HG03354 (cell line): ENCODE measurements around the gene TUBGCP6.
"Not testable (repeated sequence)": the region's sequence is repeated elsewhere in the genome, so short reads cannot be mapped to it uniquely, and the experiment has no call there.

Source experiments
- ATAC-seq: cut with Tn5 transposase; IDR thresholded peaks from one replicate; pipeline ENCODE4 v1.9.1; 2021; ENCODE audit warnings: mild to moderate bottlenecking; ENCODE audit not compliant: unreplicated experiment, poor library complexity, severe bottlenecking

Gene TUBGCP6

DNA sequence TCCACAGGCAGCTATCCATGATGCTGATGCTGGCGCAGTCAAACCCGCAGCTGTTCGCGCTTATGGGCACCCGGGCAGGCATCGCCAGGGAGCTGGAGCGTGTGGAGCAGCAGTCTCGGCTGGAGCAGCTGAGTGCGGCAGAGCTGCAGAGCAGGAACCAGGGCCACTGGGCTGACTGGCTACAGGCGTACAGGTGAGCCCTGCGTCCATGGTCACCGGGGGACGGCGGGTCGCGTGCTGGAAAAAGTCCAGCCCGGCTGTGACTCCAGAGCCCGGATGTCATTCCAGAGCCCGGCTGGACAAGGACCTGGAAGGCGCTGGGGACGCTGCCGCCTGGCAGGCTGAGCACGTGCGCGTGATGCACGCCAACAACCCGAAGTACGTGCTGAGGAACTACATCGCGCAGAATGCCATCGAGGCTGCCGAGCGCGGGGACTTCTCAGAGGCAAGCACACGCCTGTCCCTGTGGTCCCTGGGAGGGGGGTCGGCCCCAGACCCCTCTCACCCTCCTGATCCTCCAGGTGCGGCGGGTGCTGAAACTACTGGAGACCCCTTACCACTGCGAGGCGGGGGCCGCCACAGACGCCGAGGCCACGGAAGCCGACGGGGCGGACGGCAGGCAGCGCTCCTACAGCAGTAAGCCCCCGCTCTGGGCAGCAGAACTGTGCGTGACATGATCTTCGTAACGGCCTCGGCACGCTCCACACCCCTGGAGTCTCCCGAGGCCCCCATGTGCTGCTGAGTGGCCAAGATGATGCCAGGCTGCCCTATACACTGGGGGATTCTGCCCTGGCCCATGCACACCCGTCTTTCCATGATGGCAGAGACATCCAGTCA, 27.9 kb downstream of the TUBGCP6 start:
- ATAC-seq = no peak

DNA sequence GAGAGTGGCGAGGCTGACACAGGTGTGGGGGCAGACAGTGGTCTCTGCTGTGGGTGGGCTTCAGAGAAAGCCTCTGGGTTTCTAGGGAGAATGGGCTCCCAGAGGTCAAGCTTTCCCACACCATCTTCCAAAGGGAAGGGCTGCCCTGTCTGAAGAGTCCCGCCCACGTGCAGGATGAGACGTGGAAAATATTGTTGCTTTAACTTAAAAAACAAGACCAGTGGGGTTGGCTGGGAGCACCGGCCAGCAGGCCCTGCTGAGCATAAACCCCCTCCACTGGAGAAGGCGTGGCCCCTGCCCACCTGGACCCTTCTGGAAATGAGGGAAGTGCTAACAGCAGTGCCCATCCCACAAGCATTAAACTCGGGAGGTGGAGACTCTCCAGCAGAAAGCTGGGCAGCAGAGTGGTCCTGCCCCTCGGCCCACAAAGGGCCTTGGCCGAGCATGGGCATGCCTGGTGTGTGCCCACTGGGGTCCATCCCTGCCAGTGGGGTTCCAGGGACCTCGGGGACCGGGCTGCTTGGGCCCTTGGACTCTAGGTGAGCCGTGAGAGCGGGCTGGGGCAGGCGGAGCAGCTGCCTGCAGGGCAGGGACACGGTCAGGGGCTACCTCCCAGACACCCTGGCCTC, 28.7 kb downstream of the TUBGCP6 start:
- ATAC-seq = no peak

DNA sequence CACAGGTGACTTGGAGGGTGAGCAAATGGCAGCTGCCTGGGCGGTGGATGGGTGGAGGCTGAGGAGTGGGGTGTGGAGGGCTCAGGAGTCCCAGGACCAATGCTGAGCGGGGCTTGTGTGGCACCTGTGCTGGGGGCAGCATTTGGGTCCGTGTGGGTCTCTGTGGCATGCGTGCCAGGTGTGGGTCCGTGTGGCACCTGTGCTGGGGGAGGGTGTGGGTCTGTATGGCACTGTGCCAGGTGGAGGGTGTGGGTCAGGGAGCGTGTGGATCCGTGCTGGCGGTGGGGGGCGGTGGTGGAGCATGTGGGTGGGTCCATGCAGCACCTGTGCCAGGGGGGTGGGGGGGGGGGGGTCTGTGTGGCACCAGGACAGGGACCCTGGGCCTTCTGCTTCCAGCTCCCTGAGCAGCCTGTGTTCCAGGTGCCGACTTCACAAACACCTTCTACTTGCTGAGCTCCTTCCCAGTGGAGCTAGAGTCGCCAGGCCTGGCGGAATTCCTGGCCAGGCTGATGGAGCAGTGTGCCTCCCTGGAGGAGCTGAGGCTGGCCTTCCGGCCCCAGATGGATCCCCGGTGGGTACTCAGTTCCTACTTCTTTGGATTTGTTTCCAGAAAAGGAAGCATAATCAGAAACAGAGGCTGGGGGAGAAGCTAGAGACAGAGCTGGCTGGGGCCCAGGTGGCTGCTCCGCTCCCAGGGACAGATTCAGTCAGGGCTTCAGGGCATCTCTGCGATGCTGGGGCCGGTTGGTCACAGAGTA, 29.3 kb downstream of the TUBGCP6 start:
- no peak for ATAC-seq

DNA sequence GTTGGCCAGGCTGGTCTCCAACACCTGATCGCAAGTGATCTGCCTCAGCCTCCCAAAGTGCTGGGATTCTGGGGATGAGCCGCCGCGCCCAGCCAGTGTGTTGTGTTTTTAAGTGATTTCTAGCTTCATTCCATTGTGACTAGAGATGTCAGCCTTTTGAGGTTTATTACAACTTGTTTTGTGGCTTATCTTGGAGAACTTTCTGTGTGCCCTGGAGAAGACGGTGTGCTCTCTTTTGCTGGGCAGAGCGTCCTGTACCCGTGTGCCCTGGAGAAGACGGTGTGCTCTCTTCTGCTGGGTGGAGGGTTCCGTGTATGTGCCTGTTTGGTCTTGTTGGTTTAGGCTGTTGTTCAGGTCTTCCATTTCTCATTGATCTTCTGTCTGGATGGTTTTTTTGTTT, 31.6 kb downstream of the TUBGCP6 start:
- ATAC-seq = no peak

DNA sequence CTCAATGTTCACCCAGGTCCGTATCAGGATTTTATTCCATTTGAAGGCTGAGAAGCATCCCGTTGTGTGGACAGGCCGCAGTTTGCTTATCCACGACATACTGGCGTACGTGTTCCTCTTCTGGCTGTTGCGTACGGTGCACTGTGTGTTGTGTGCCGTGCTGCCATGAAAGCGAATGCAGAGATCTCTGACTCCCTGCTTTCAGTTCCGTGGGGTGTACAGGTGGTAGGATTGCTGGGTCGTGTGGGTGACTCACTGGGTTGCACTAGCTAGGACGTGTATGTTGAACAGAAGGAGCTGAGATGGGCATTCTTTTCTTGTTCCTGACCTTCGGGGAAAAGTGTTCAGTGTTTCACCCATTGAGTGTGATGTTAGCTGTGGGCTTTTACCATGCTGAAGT, 33.7 kb downstream of the TUBGCP6 start:
- ATAC-seq = no peak

DNA sequence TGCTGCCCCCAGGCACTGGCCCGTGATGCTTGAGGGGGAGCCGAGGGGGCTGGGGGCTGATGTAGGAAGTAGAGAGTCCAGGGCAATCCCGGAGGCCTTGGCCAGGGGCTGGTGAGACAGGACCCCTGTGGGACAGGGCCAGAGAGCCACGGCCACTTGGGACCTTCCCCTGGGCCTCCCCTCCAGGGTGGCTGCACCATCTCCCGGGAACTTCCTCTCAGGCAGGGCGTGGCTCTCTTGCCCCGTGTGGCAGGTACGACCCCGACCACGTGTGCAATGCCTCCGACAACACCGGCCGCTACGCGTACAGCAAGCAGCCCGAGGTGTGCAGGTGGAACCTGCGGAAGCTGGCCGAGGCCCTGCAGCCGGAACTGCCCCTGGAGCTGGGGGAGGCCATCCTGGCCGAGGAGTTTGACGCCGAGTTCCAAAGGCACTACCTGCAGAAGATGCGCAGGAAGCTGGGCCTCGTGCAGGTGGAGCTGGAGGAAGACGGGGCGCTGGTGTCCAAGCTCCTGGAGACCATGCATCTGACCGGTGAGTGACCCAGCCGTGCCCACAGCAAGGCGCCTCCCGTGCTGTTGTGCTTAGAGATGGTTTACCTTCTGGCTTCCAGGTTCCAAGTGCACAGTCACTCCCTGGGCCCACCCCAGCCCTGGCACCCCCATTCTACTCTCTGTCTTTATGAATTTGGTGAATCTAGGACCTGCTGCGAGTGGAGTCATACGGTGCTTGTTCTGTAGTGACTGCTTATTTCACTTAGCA, 34.3 kb downstream of the TUBGCP6 start:
- no peak for ATAC-seq

DNA sequence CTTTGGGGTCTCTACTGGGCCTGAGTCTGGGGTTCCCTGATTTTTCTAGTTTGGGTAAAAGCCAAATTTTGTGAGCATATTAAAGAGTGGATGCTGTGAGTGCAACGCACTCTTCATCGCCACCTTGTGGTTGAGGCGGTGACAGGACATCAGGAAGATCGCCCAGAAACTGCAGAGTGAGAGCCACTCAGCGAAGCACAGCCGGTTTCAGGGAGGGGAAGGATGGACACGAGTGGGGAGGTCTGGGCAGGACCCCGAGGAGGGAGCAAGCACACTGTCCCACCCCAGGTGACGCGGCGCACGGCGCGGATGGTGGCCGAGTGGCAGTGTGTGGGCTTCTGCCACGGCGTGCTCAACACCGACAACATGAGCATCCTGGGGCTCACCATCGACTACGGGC, 34.9 kb downstream of the TUBGCP6 start:
- ATAC-seq = no peak

DNA sequence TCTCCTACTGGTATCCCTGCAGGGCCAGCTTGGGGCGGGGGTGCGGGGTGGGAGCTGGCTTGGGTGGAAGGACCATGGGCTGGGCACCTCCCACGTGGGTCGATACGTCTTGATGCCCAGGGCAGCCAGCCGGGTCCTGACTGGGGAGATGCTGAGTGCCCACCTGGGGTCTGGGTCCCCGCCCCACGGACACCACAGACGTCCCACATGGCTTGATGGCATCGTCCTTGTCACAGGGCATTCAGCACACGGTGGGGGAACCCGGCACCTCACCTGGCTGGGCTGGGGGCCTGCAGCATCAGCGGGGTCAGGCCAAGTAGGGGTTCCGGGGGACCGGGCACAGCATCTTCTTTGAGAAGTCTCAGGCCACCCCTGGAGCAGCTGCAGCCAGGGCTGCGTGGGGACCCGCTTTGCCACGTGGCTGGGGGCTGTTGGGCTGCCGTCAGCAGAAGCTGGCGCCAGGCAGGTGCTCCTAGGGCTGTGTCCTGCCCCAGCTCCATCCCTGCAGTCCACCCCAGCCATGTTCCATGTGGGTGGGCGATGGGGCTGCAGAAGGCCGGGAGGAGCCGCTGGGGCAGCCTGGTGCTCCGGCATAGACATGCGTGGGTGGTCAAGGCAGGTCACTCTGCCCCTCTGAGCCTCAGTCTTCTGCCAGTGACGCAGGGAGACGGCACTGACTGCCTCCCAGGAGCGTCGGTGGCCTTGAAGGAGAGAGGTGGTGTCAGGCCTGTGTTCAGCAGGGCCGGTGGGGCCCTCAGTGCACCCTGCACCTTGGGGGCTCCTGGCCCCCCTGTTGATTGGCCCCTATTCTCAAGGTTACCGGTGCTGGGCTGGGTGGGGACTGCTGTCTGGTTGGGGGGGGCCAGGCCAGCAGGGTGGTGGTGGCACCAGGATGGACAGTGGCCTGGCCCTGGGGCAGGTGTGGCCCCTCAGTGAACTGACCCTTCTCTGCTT, 35.6 kb downstream of the TUBGCP6 start:
- ATAC-seq = no peak

DNA sequence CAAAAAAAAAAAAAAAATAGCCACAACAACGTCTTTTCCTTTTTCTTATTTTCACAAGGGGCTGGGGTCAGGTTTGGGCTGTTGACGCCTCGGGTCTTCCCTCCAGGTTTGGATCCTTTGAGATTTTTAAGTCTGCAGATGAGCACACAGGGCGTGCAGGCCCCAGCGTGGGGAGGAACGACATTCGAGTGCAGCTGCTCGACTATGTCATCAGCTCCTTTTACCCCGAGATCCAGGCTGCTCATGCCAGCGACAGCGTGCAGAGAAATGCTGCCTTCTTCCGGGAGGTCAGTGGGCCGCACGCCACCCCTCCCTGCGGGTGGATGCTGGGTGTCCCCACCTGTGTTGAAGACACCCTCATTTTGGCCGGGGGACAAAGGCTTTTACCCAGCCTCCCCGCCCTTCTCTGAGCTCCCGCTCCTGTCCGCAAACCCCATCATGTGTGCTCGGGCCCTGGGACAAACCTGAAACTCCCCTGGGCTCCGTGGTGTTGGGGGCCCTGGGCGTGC, 36.3 kb downstream of the TUBGCP6 start:
- no peak for ATAC-seq

DNA sequence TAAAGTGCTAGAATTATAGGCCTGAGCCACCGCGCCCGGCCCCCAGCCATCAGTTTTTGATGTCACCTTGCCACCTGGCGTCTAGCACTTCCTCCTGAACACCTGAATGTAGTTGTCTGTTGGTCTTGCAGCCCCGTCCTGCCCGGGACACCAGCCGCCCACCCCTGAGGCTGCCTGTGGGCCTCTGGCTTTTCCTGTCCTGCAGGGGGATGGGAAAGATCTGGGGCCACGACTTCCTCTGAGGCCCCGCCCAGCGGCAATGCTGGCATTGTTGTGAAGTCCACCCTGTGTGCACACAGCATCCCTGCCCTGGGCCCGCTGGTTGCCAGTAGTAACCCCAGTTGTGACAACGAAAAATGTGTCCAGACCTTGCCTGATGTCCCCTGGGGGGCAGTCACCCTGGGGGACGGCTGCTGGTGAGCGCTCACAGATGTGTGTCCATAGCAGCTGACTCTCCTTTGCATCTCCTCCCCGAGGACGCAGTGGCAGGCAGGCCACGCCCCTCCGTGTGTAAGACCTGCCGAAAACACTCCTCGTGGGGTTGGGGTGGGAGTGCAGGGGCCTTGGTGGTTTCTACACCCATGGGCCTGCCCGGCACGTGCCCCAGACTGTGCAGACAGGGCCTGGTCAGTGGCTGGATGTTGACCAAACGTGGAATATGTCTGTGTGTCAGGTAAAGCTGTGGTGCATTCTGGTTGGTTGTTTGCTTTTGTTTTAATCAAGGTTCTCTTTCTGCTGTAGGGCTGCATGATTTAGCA, 37.3 kb downstream of the TUBGCP6 start:
- ATAC-seq = no peak

DNA sequence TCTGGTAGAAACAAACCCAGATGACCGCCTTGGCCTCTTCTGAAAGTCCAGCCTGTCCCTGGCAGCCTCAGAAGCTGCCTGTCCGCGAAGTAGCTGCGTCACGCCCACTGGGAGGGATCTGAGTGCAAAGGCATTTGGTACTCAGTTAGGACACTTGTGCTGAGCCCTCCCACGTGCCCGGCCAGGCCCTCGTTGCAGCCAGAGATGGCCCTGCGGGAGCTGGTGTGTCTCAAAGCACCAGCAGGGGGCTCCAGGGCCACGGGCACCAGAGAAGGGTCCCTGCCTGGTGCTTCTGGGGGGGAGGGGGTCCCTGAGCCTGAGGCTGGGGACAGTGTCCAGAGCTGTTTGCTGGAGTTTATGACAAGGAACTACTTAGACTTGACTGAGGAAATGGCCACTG, 38.2 kb downstream of the TUBGCP6 start:
- no peak for ATAC-seq

DNA sequence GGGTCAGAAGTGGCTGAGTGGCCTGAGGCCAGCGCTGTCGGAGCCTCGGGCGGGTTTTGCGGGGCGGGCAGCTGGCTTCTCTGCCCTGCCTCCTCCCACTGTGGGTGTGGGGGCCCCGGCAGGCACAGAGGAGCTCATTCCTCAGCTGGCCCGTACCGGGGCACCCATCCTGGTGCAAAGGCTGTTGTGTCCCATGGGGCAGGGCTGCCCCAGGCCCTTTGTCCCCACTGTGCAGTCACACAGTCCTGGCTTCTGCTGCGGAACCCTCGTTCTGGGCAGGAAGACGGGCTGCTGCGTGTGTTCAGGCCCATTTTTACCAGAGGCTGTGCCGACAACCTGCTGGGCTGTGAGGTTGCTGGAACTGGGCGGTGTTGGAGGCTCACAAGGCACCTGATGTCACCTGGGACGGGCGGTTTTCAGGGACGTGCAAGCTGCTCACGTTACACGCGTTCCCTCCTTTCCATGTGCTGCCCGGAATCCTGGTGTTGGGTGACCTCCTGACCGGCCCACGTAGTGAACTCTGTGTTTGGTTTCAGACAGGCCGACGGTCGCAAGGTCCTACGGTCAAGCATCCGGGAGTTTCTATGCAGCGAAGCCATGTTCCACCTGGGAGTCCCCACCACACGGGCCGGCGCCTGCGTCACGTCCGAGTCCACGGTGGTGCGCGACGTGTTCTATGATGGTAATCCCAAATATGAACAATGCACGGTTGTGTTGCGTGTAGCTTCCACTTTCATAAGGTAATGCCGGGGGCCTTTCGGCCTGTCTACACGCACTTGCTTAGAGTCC, 38.8 kb downstream of the TUBGCP6 start:
- ATAC-seq = no peak

DNA sequence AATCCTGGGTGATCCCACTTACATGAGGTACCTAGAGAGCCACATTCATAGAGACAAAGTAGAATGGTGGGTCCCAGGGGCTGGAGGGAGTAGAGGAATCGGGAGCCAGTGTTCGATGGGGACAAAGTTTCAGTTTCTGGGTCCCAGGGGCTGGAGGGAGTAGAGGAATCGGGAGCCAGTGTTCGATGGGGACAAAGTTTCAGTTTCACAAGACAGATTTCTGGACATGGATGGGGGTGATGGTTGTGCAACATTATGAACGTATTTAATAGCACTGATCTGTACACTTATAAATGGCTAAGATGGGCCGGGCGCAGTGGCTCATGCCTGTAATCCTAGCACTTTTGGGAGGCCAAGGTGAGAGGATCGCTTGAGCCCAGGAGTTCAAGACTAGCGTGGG, 39.8 kb downstream of the TUBGCP6 start:
- ATAC-seq = not testable (repeated sequence)

DNA sequence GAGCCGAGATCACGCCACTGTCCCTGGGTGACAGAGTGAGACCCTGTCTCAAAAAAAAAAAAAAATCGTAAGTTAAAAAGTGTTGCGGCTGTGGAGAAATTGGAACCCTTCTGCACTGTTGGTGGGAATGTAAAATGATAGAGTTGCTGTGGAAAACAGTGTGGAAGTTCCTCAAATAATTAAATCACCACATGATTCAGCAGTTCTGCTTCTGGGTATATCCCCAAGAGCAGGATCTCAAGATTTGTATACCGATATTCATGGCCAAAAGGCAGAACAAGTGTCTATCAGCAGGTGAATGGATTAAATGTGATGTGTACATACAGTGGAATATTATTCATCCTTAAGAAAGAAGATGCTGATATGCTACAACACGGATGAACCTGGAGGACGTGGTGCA, 40.3 kb downstream of the TUBGCP6 start:
- ATAC-seq = no peak

DNA sequence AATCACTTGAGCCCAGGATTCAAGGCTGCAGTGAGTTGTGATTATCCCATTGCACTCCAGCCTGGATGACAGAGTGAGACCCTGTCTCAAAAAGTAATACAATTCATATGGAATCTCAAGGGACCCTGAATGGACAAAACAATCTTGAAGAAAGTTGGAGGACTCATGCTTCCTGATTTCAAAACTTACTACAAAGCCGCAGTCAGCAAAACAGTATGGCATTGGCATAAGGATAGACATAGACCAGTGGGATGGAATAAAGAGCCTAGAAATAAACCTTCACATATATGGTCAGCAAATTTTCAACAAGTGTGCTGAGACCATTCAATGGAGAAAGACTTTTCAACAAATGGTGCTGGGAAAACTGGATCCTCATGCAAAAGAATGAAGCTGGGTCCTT, 41.5 kb downstream of the TUBGCP6 start:
- ATAC-seq = no peak

DNA sequence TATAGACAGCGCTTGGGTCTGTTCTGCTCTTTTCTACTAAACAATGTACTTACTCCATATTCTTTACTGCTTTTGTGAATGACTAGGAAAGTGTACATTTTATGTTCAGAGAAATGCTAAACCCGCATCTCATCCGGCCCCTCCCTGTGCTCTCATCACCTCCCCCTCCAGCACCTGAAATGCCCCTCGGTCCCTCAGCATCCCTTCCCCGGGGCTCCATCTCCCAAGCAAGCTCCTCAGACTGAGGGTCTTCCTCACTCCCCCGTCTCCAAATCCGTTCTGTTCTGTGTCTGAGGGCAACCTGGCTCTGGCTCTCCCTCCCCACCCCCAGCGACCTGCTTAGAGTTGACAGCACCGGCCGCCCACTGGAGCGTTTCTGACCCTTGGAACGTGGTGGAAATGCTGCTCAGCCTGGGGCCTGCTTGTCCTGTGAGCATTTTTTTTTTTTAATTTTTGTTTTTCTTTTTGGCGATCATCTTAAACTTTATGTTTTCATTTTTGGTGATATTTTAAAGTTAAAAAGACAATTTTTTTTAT, 42.6 kb downstream of the TUBGCP6 start:
- ATAC-seq = no peak
